Neural progenitor cell (in vitro differentiated cells): ENCODE data around the gene CHTOP. TPM values are rescaled to one million over a fixed set of nuclear protein-coding genes. Genes with fewer than 3 reads are reported as not detected.
A peak's percentile ranks its signal among the peaks of the same experiment; 100 is the strongest.
"Not testable (repeated sequence)": the region's sequence is repeated elsewhere in the genome, so short reads cannot be mapped to it uniquely, and the experiment has no call there.

Source experiments
- DNase-seq: peaks from one replicate; pipeline ENCODE4 v3.0.0-alpha.2; 2016; ENCODE audit warnings: low spot score
- H2AFZ ChIP-seq: fragments of 200-600 bp; sonication (generic); replicated peaks from 2 replicates; pipeline ENCODE4 v1.6.1; 2016; ENCODE audit warnings: antibody characterized with exemption
- H3F3A ChIP-seq: fragments of 200-600 bp; sonication (generic); 2 replicates; pipeline ENCODE4 v1.6.1; 2016; ENCODE audit warnings: antibody characterized with exemption, low read depth
- H3K27ac ChIP-seq: fragments of 200-600 bp; sonication (generic); 2 replicates; pipeline ENCODE4 v1.5.1; 2016; ENCODE audit warnings: mild to moderate bottlenecking
- H3K27me3 ChIP-seq: fragments of 200-600 bp; sonication (generic); 2 replicates; pipeline ENCODE4 v1.6.1; 2016; ENCODE audit warnings: mild to moderate bottlenecking, moderate library complexity
- H3K36me3 ChIP-seq: fragments of 200-600 bp; sonication (generic); 2 replicates; pipeline ENCODE4 v1.5.1; 2016
- H3K4me1 ChIP-seq: fragments of 200-600 bp; sonication (generic); 2 replicates; pipeline ENCODE4 v1.6.1; 2016; ENCODE audit warnings: mixed run types
- H3K4me2 ChIP-seq: fragments of 200-600 bp; sonication (generic); 2 replicates; pipeline ENCODE4 v1.6.1; 2016
- H3K4me3 ChIP-seq: fragments of 200-600 bp; sonication (generic); 2 replicates; pipeline ENCODE4 v1.5.1; 2016
- H3K79me2 ChIP-seq: fragments of 200-600 bp; sonication (generic); 2 replicates; pipeline ENCODE4 v1.6.1; 2016; ENCODE audit warnings: low read depth
- H3K9ac ChIP-seq: fragments of 200-600 bp; sonication (generic); 2 replicates; pipeline ENCODE4 v1.6.1; 2016
- H3K9me3 ChIP-seq: fragments of 200-600 bp; sonication (generic); 2 replicates; pipeline ENCODE4 v1.5.1; 2016; ENCODE audit warnings: low read depth
- H4K20me1 ChIP-seq: fragments of 200-600 bp; sonication (generic); 2 replicates; pipeline ENCODE4 v1.6.1; 2016; ENCODE audit warnings: low read depth
- H3K27ac Mint-ChIP-seq: 3 replicates; pipeline ENCODE4 v1.8.0; 2021; ENCODE audit warnings: mixed read lengths
- H3K27me3 Mint-ChIP-seq: 2 replicates; pipeline ENCODE4 v1.8.0; 2022; ENCODE audit warnings: low read depth, mild to moderate bottlenecking, inconsistent platforms, moderate library complexity, mixed read lengths; ENCODE audit not compliant: insufficient read depth
- H3K36me3 Mint-ChIP-seq: 3 replicates; pipeline ENCODE4 v1.8.0; 2021; ENCODE audit warnings: mixed read lengths
- H3K4me1 Mint-ChIP-seq: 3 replicates; pipeline ENCODE4 v1.8.0; 2021; ENCODE audit warnings: mixed read lengths
- H3K4me3 Mint-ChIP-seq: 3 replicates; pipeline ENCODE4 v1.8.0; 2021; ENCODE audit warnings: mild to moderate bottlenecking, moderate library complexity, mixed read lengths
- H3K9me3 Mint-ChIP-seq: 3 replicates; pipeline ENCODE4 v1.8.0; 2020; ENCODE audit warnings: mixed read lengths
- CTCF ChIP-seq: fragments of 200-600 bp; sonication (generic); IDR thresholded peaks from 2 replicates; pipeline ENCODE4 v1.5.1; 2017; ENCODE audit warnings: antibody characterized with exemption, mild to moderate bottlenecking
- EZH2 ChIP-seq: fragments of 200-600 bp; sonication (generic); IDR thresholded peaks from 2 replicates; pipeline ENCODE4 v1.6.1; 2017; ENCODE audit warnings: antibody characterized with exemption, mild to moderate bottlenecking, moderate library complexity
- EZH2phosphoT487 ChIP-seq: fragments of 200-600 bp; sonication (generic); IDR thresholded peaks from 2 replicates; pipeline ENCODE4 v1.6.1; 2017; ENCODE audit warnings: antibody characterized with exemption
- total RNA-seq: library from RNA; depleted of rRNA; stranded (reverse); fragments of >200 nt; gene quantifications from 2 replicates; pipeline ENCODE4 v1.2.3, GENCODE V29; 2015; ENCODE audit warnings: low replicate concordance

CHTOP gene
- total RNA-seq, 1 donor from 2014 or later: 96.1 TPM

- no peak overlapping the region for H3K9ac ChIP-seq
- peaks cover 24% of the 10 kb centered on the region for H3K79me2 ChIP-seq
- no peak overlapping the region for H3K4me3 ChIP-seq
- peaks cover 83% of the 10 kb centered on the region for H3F3A ChIP-seq
- Mint-ChIP-seq H3K27ac (no peak overlapping the region), H3K36me3 (peaks cover 22% of the 10 kb centered on the region), H3K27me3 (peaks cover 4% of the 10 kb centered on the region), H3K4me1 (peaks cover 18% of the 10 kb centered on the region), H3K9me3 (no peaks in the 10 kb centered on the region), H3K4me3 (no peak overlapping the region)
- peaks cover 5% of the 10 kb centered on the region for H3K4me1 ChIP-seq
- H4K20me1 ChIP-seq: peaks cover 19% of the 10 kb centered on the region
- H3K36me3 ChIP-seq: peaks cover 33% of the 10 kb centered on the region
- DNase-seq: no peak
- TF ChIP-seq EZH2 (no peak), CTCF (no peak), EZH2phosphoT487 (no peak)
- no peak overlapping the region for H3K4me2 ChIP-seq
- H2AFZ ChIP-seq: no peak overlapping the region
- H3K27ac ChIP-seq: no peak overlapping the region
- no peaks in the 10 kb centered on the region for H3K9me3 ChIP-seq
- no peaks in the 10 kb centered on the region for H3K27me3 ChIP-seq
These were observed 28.4 kb downstream of the CHTOP start for GRCh38 chr1:153662269-153662668.

GRCh38 chr1:153663211-153663610 lies 29.3 kb downstream of the CHTOP start:
- peaks cover 21% of the 10 kb centered on the region for H3K4me1 Mint-ChIP-seq
- no peak overlapping the region for H3K27ac ChIP-seq
- DNase-seq: no peak
- no peak overlapping the region for H2AFZ ChIP-seq
- H3K4me3 ChIP-seq: no peak overlapping the region
- no peak overlapping the region for H3K27ac Mint-ChIP-seq
- no peak overlapping the region for H3K4me2 ChIP-seq
- TF ChIP-seq EZH2 (no peak), EZH2phosphoT487 (no peak), CTCF (no peak)
- H3K9ac ChIP-seq: no peak overlapping the region
- H3F3A ChIP-seq: peaks cover 92% of the 10 kb centered on the region
- H3K9me3 Mint-ChIP-seq: no peaks in the 10 kb centered on the region
- H3K4me3 Mint-ChIP-seq: no peak overlapping the region
- peaks cover 19% of the 10 kb centered on the region for H4K20me1 ChIP-seq
- no peaks in the 10 kb centered on the region for H3K9me3 ChIP-seq
- H3K79me2 ChIP-seq: peaks cover 34% of the 10 kb centered on the region
- H3K27me3 Mint-ChIP-seq: peaks cover 4% of the 10 kb centered on the region
- peaks cover 5% of the 10 kb centered on the region for H3K4me1 ChIP-seq
- peaks cover 42% of the 10 kb centered on the region for H3K36me3 ChIP-seq
- peaks cover 31% of the 10 kb centered on the region for H3K36me3 Mint-ChIP-seq
- no peaks in the 10 kb centered on the region for H3K27me3 ChIP-seq

- H3K9ac ChIP-seq: no peak overlapping the region
- peaks cover 39% of the 10 kb centered on the region for H3K36me3 ChIP-seq
- Mint-ChIP-seq H3K4me3 (no peak overlapping the region), H3K36me3 (peaks cover 41% of the 10 kb centered on the region), H3K27ac (no peak overlapping the region), H3K4me1 (peaks cover 19% of the 10 kb centered on the region), H3K9me3 (no peaks in the 10 kb centered on the region), H3K27me3 (no peaks in the 10 kb centered on the region)
- peaks cover 76% of the 10 kb centered on the region for H3F3A ChIP-seq
- no peaks in the 10 kb centered on the region for H3K9me3 ChIP-seq
- peaks cover 11% of the 10 kb centered on the region for H3K4me1 ChIP-seq
- no peak overlapping the region for H3K4me2 ChIP-seq
- peaks cover 25% of the 10 kb centered on the region for H4K20me1 ChIP-seq
- no peak overlapping the region for H3K27ac ChIP-seq
- H3K27me3 ChIP-seq: no peaks in the 10 kb centered on the region
- no peak overlapping the region for H2AFZ ChIP-seq
- no peak for DNase-seq
- no peak overlapping the region for H3K4me3 ChIP-seq
- peaks cover 46% of the 10 kb centered on the region for H3K79me2 ChIP-seq
- no peak for TF ChIP-seq EZH2
These were observed 33.6 kb downstream of the CHTOP start for GRCh38 chr1:153667439-153667838.

GRCh38 chr1:153668672-153669071 lies 34.8 kb downstream of the CHTOP start:
- H3K27me3 Mint-ChIP-seq: not testable (repeated sequence)

More at GRCh38 chr1:153668672-153669071, 34.8 kb downstream of the CHTOP start:
- DNase-seq, H3K27ac Mint-ChIP-seq, H3K27ac ChIP-seq, H3K9me3 Mint-ChIP-seq, H3K4me2 ChIP-seq, H2AFZ ChIP-seq, H3K27me3 ChIP-seq, H3K9ac ChIP-seq, H3K9me3 ChIP-seq: not testable (repeated sequence)
- peaks cover 19% of the 10 kb centered on the region for H3K4me1 Mint-ChIP-seq
- peaks cover 37% of the 10 kb centered on the region for H3K36me3 Mint-ChIP-seq
- Histone ChIP-seq H4K20me1 (peaks cover 19% of the 10 kb centered on the region), H3F3A (peaks cover 64% of the 10 kb centered on the region), H3K4me3 (peak overlapping the region; percentile 82), H3K4me1 (peaks cover 11% of the 10 kb centered on the region), H3K36me3 (peaks cover 39% of the 10 kb centered on the region), H3K79me2 (peaks cover 46% of the 10 kb centered on the region)
- peak overlapping the region; percentile 79 for H3K4me3 Mint-ChIP-seq
